Adrenal gland (tissue), 12 donors: Measurements from ENCODE around the gene EMCN. TPM values are rescaled to one million over a fixed set of nuclear protein-coding genes. Genes with fewer than 3 reads are reported as not detected.
"Not testable (repeated sequence)": the region's sequence is repeated elsewhere in the genome, so short reads cannot be mapped to it uniquely, and the experiment has no call there.

Experiments used
- DNase-seq, 7 donors: peaks; one replicate each; pipeline ENCODE4 v3.0.0-alpha.2; 2019 to 2020
- H3K27ac ChIP-seq, 5 donors: fragments of 200-600 bp; sonication (generic) in 4 of 5; 1 replicate in 3 of 5; 2 replicates in 2 of 5; pipeline versions ENCODE4 v1.5.1 to v1.8.0; 2016 to 2020; ENCODE audit warnings: mild to moderate bottlenecking in 1 of 5
- H3K27me3 ChIP-seq: fragments of 200-600 bp; 2 replicates; pipeline ENCODE4 v1.8.0; 2021
- H3K36me3 ChIP-seq, 2 donors: fragments of 200-600 bp; replicated peaks in 1 of 2; 1 replicate in 1 of 2; 2 replicates in 1 of 2; pipeline versions ENCODE4 v1.5.1 to v1.8.0; 2018 to 2022
- H3K4me1 ChIP-seq, 2 donors: fragments of 200-600 bp; replicated peaks in 1 of 2; 1 replicate in 1 of 2; 2 replicates in 1 of 2; pipeline versions ENCODE4 v1.5.1 to v1.8.0; 2018 to 2021
- H3K4me3 ChIP-seq, 4 donors: fragments of 200-600 bp; sonication (generic) in 3 of 4; one replicate each; pipeline ENCODE4 v1.5.1; 2016 to 2018
- H3K9me3 ChIP-seq, 3 donors: fragments of 200-600 bp; sonication (generic) in 1 of 3; replicated peaks in 1 of 3; 1 replicate in 2 of 3; 2 replicates in 1 of 3; pipeline versions ENCODE4 v1.5.1 to v1.8.0; 2016 to 2021
- POLR2A ChIP-seq, 2 donors: fragments of 450-650 bp; IDR thresholded peaks; one replicate each; pipeline ENCODE4 v1.6.1; 2017; ENCODE audit warnings: antibody characterized with exemption in 2 of 2, mild to moderate bottlenecking in 2 of 2, moderate library complexity in 1 of 2
- WGBS, 4 donors: extraction: QIAGEN DNeasy Blood & Tissue Kit in 2 of 4; methylation state at CpG; one replicate each; pipeline versions ENCODE4 v1.1.5 to v1.1.7; 2013 to 2017; 5-methylcytosine and 5-hydroxymethylcytosine counted together
- intact Hi-C, 2 donors: fragments of 100-400 bp; cut with DNase I; formaldehyde crosslinking; loops; one replicate each; pipeline versions ENCODE4 v1.14.1 to v1.15.0; 2022 to 2023
- polyA plus RNA-seq, 3 donors: library from polyadenylated mRNA; stranded (reverse); fragments of 200-250 nt in 2 of 3; fragments of 350-450 nt in 1 of 3; fragmentation: Illumina TruSeq in 1 of 3; extraction: RNeasy Lipid Tissue Mini Kit (QIAGEN cat#74804) in 1 of 3; gene quantifications; one replicate each; pipeline ENCODE4 v1.2.3, GENCODE V29; 2013 to 2014
- total RNA-seq, 9 donors: library from RNA; depleted of rRNA in 4 of 9; stranded (reverse); fragments of >200 nt in 4 of 9; fragments of 120-200 nt in 1 of 9; fragmentation: NEBNext Ultra II Directional in 1 of 9; extraction: Animal tissue kit (Norgen Biotek cat#: 25700) in 1 of 9; gene quantifications; one replicate each; pipeline versions ENCODE4 v1.1.0 to v1.2.4, GENCODE V29; 2013 to 2023
- TF ChIP-seq, protein P1 (sequence below), 6 experiments: fragments of 450-650 bp in 4 of 6; fragments of 200-600 bp in 2 of 6; sonication (generic) in 1 of 6; IDR thresholded peaks; 1 replicate in 5 of 6; 2 replicates in 1 of 6; pipeline versions ENCODE4 v1.5.1 to v1.8.0; 2016 to 2021; ENCODE audit warnings: antibody characterized with exemption in 6 of 6, mild to moderate bottlenecking in 2 of 6, moderate library complexity in 1 of 6
- donor health status: healthy with polysubstance abuse.
- donor health status: Bipolar disorder and iron deficiency.
- donor health status: DM: yes; HTN: yes; CAD: no.
- donor health status: DM: no; HTN: no; CAD: no.
- donor health status: DM: no; HTN: no; CAD: no.
- donor health status: DM: yes; HTN: yes; CAD: no.

EMCN gene
- total and polyA plus RNA-seq, 12 donors = 14.6 to 86.1 (median 37.3) TPM

DNA sequence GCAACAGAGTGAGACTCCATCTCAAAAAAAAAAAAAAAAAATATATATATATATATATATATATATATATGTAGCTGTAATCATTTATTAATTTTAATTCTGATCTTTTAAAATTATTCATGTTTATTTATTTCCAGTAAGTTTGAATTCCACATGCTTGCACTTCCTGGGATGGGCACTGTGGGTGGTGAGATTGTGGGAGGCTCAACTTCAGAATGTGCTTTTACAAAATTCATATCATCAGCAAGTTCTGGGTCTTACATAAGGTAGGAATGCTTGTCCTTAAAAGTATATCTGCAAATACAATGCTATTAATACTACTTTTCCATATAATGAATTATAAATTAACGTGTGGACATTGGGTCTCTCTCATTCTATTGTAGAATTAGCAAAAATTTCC, 156.5 kb downstream of the EMCN start:
- DNase-seq = no peak
- no peaks in the 10 kb centered on the region for H3K27me3 ChIP-seq
- no peaks in the 10 kb centered on the region for H3K9me3 ChIP-seq
- TF ChIP-seq, protein P1, sequence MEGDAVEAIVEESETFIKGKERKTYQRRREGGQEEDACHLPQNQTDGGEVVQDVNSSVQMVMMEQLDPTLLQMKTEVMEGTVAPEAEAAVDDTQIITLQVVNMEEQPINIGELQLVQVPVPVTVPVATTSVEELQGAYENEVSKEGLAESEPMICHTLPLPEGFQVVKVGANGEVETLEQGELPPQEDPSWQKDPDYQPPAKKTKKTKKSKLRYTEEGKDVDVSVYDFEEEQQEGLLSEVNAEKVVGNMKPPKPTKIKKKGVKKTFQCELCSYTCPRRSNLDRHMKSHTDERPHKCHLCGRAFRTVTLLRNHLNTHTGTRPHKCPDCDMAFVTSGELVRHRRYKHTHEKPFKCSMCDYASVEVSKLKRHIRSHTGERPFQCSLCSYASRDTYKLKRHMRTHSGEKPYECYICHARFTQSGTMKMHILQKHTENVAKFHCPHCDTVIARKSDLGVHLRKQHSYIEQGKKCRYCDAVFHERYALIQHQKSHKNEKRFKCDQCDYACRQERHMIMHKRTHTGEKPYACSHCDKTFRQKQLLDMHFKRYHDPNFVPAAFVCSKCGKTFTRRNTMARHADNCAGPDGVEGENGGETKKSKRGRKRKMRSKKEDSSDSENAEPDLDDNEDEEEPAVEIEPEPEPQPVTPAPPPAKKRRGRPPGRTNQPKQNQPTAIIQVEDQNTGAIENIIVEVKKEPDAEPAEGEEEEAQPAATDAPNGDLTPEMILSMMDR (IDR thresholded peaks at IDR 0.05) = no peak
- no peak for TF ChIP-seq POLR2A (IDR thresholded peaks at IDR 0.05)
- 88 to 93% (median 92%) methylated on average over 1 of the region's 1 CpG for WGBS, 4 donors
- intact Hi-C loops = no loop called here
- no peaks in the 10 kb centered on the region for H3K4me1 ChIP-seq
- H3K27ac ChIP-seq = no peak overlapping the region
- H3K4me3 ChIP-seq = no peak overlapping the region
- no peaks in the 10 kb centered on the region for H3K36me3 ChIP-seq

DNA sequence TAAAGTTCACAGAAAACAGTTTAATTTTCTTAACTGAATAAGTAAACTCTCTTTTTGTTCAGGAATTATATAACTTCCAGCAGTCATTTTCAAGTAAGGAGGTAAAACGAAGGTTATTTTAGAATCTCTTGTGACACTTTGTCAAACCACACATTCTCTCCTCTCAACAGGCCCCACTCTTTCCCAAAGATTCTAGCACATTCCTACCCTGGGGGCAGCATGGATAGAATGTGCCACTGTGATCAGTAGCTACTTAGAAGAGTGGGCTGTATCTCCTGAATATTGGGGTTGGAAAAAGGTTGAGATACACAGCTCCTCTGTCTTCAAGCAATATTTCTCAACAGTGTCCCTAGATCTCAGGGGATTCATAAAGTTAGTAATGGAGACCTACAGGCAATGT, 157.6 kb downstream of the EMCN start:
- Histone ChIP-seq H3K4me1 (no peaks in the 10 kb centered on the region), H3K27ac (no peak overlapping the region), H3K27me3 (no peaks in the 10 kb centered on the region), H3K9me3 (peaks cover 0 to under 1% (median 0%) of the 10 kb centered on the region in 3 donors), H3K36me3 (no peaks in the 10 kb centered on the region), H3K4me3 (no peak overlapping the region)
- 63 to 75% (median 69%) methylated on average over 1 of the region's 1 CpG for WGBS, 4 donors
- intact Hi-C loops = no loop called here
- DNase-seq = no peak
- TF ChIP-seq, protein P1 (IDR thresholded peaks at IDR 0.05) = no peak
- no peak for TF ChIP-seq POLR2A (IDR thresholded peaks at IDR 0.05)

DNA sequence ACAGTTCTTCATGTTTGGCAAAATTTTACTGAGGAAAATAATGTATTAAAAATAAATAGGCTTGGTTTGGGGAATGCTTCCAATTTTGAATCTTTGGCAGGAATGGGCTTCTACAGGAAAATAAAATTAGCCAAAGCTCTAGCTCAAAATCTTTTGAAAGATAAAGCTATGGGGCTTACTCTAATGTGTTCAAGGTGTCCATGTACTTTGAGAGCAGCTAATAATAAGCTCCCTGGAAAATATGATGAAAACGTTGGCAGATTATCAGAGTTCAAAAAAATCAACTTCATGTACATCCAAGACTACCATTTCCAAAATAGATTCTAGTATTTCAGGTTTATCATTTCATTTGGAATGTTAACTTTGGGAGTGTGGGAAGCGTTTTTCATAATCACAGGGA, 158.4 kb downstream of the EMCN start:
- intact Hi-C loops = no loop called here
- peaks cover 0 to 6% (median 0%) of the 10 kb centered on the region in 3 donors for H3K9me3 ChIP-seq
- no peaks in the 10 kb centered on the region for H3K4me1 ChIP-seq
- H3K27ac ChIP-seq = no peak overlapping the region
- H3K27me3 ChIP-seq = no peaks in the 10 kb centered on the region
- WGBS, 4 donors = 49 to 56% (median 51%) methylated on average over 2 of the region's 2 CpGs
- DNase-seq = no peak
- H3K36me3 ChIP-seq = no peaks in the 10 kb centered on the region
- TF ChIP-seq, protein P1 (IDR thresholded peaks at IDR 0.05) = no peak
- no peak for TF ChIP-seq POLR2A (IDR thresholded peaks at IDR 0.05)
- H3K4me3 ChIP-seq = no peak overlapping the region

DNA sequence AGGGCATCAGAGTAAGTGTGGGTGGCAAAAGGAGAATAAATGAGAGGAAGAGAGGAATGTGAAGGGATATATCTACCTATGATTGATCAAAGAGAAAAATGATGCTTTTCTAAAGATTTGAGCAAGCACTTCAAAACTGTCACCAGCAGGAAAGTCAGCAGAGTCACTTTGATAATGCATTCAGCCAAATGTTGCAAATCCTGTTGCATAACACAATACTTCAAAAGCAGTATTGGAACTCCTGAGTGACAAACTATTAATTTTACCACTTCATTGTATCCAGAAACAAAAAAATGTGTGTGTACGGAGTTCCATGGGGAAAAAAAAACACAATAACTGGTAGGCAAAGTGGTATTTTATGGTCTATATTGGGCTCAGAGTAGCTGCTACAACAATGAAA, 160.3 kb downstream of the EMCN start:
- no peak for TF ChIP-seq POLR2A (IDR thresholded peaks at IDR 0.05)
- Histone ChIP-seq H3K9me3 (peaks cover 0 to 6% (median 0%) of the 10 kb centered on the region in 3 donors), H3K4me1 (no peaks in the 10 kb centered on the region), H3K4me3 (no peak overlapping the region), H3K36me3 (no peaks in the 10 kb centered on the region), H3K27me3 (no peaks in the 10 kb centered on the region), H3K27ac (no peak overlapping the region)
- 85 to 98% (median 92%) methylated on average over 1 of the region's 1 CpG for WGBS, 4 donors
- intact Hi-C loops = no loop called here
- DNase-seq = no peak

DNA sequence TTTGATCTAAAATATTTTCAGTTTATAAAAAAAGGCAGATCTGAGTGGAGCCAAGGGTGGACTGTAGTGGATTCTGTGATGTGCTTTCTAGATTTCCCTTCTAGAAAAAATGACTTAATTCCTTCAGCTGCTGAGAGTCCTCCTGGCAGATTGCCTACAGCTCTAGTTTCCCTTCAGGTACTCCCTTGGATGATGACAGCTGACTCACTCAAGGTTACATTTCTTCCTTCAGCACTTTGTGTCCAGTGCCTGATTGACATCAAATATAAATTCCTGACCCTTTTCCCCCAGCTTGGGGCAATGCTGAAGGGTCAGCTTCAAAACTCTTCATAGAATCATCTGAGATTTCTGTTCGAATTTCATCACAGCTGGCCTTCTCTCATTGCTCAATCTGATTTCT, 161.7 kb downstream of the EMCN start:
- 74 to 83% (median 78%) methylated on average over 1 of the region's 1 CpG for WGBS, 4 donors

DNA sequence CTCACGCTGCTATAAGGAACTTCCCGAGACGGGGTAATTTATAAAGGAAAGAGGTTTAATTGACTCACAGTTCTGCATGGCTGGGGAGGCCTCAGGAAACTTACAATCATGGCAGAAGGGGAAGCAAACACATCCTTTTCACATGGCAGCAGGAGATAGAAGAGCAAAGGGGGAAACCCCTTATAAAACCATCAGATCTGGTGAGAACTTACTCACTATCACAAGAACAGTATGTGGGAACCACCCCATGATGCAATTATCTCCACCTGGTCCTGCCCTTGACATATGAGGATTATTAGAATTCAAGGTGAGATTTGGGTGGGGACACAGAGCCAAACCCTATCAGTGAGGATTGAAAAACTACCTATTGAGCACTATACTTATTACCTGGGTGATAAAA, 165.5 kb downstream of the EMCN start:
- H3K4me3 ChIP-seq, H3K9me3 ChIP-seq, intact Hi-C loops, H3K36me3 ChIP-seq, H3K27ac ChIP-seq, DNase-seq, H3K27me3 ChIP-seq, H3K4me1 ChIP-seq: not testable (repeated sequence)
- WGBS, 4 donors = 83 to 96% (median 93%) methylated on average over 3 of the region's 3 CpGs

More for the DNA sequence above, 161.7 kb downstream of the EMCN start:
- DNase-seq = no peak
- no peak for TF ChIP-seq POLR2A (IDR thresholded peaks at IDR 0.05)
- TF ChIP-seq, protein P1 (IDR thresholded peaks at IDR 0.05) = no peak
- H3K27me3 ChIP-seq = no peaks in the 10 kb centered on the region
- peaks cover 0 to 6% (median 0%) of the 10 kb centered on the region in 3 donors for H3K9me3 ChIP-seq
- no peak overlapping the region for H3K27ac ChIP-seq
- no peaks in the 10 kb centered on the region for H3K4me1 ChIP-seq
- intact Hi-C loops = no loop called here
- H3K36me3 ChIP-seq = no peaks in the 10 kb centered on the region
- no peak overlapping the region for H3K4me3 ChIP-seq
